Astrocyte (in vitro differentiated cells and primary cell): Measurements from ENCODE around the gene INPP5A.

Experiments used
- CTCF ChIP-seq: IDR thresholded peaks from 2 replicates; pipeline ENCODE4 v1.5.1; 2011; ENCODE audit warnings: low read depth, mild to moderate bottlenecking, inconsistent platforms, low read length, moderate library complexity; ENCODE audit not compliant: insufficient read depth
- EZH2 ChIP-seq: IDR thresholded peaks from 2 replicates; pipeline ENCODE4 v1.6.1; 2012; ENCODE audit warnings: mild to moderate bottlenecking, low read length, inconsistent platforms; ENCODE audit not compliant: insufficient read depth

GRCh38 chr10:132628966-132629900, 91.6 kb downstream of the INPP5A start:
- TF ChIP-seq CTCF (no peak), EZH2 (no peak)
